GM19324 (cell line): ENCODE measurements around the gene HMGCS2.

Source experiments
- ATAC-seq: cut with Tn5 transposase; IDR thresholded peaks from one replicate; pipeline ENCODE4 v1.9.1; 2021; ENCODE audit warnings: mild to moderate bottlenecking, moderate library complexity; ENCODE audit not compliant: unreplicated experiment, low FRiP score

Gene HMGCS2

DNA sequence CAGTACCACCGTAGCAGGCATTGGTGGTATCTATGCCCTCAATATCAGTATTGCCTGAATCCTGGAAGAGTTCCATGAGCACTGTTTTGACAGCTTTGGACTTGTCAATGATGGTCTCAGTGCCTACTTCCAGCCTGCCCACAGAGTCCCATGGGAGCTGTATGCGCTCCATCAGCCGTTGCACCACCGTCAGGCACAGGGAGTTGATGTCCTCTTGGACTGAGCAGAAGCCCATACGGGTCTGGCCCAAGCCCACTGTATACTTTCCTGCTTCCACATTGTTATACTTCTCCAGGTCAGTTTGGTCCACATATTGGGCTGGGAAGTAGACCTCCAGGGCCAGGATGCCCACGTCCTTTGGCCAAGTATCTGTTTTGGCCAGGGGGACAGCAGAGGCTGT lies 4.5 kb downstream of the HMGCS2 start:
- ATAC-seq, result no peak

DNA sequence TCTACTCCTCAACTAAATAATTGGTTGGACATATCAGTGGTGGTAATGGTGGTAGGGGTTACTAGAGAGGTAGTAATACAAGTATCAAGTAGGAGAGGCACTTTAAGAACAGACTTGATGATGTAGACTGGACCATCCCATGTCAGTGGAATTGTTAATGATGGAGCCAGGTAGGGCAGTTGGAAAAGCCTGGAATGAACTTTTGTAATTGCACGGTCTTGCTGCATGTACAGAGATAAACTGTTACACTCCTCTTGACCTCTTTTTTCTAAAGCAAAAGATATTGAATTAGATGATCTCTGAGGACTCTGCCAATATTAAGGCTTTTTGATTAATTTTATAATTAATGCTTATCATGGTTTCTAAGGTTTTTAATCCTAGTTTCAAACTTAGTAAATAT lies 5.8 kb downstream of the HMGCS2 start:
- no peak for ATAC-seq

GRCh38 chr1:119762409-119762808 lies 6.3 kb downstream of the HMGCS2 start:
- ATAC-seq, result no peak

DNA sequence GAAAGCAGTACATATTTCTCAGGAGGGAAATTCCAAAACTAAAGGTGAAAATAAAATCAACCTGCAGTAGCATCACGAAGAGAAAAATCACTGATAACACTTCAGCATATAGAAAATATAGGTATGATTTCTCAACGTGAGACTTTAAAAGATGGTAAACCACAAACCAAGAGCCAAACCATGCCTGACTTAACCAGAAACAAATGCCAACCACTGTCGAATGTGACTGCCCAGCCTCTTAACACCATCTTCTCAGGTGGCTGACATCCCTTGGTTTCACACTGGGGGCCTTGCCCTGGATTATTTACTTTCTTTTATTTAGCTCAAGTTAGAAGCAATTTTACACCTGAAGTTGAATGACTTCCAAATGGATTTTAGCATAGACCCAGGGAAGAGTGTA lies 10.1 kb downstream of the HMGCS2 start:
- ATAC-seq, result no peak

- ATAC-seq, result no peak
Measured at GRCh38 chr1:119752592-119752991, 16.1 kb downstream of the HMGCS2 start.

DNA sequence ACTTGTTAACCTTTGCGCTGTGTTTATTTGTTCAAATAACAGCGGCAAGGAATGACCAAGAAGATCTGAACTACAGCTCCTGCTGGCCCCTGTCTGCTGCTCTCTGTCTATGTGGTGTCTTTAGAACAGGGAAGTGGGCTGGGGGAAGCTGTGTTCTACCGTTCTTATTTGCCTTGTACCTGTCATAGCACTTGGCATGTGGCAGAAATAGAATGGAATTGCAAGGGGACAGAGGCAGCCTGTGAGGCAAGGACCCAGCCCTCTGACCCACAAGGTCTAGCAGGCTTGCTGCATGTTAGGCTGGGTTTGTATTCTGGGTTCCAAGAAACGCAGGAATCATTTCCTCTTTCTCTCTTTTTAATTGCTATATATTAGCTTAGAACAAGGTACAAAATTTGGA lies 20.7 kb downstream of the HMGCS2 start:
- ATAC-seq, result no peak

DNA sequence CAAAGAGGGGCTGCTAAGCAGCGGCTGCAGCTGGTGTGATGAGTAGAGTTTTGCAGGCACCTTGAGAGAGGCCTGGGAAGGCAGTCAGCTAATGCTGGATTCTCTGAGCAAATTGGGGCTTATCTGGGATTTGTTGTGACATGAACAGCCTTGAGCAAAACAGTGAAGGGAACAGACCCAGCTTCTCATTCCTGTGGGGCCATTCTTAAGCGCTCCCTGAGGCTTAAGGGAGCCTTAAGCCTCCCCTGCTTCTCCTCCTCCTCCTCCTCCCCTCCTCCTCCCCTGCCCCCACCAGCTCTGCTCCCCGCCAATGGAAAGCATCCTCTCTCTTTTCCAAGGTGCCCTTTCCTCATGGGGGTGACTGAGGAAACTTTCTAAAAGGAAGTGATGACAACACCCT lies 21.3 kb downstream of the HMGCS2 start:
- no peak for ATAC-seq

- no peak for ATAC-seq
Measured at GRCh38 chr1:119745034-119745433, 23.7 kb downstream of the HMGCS2 start.

- ATAC-seq, result no peak
Measured at GRCh38 chr1:119744598-119744942, 24.1 kb downstream of the HMGCS2 start.

DNA sequence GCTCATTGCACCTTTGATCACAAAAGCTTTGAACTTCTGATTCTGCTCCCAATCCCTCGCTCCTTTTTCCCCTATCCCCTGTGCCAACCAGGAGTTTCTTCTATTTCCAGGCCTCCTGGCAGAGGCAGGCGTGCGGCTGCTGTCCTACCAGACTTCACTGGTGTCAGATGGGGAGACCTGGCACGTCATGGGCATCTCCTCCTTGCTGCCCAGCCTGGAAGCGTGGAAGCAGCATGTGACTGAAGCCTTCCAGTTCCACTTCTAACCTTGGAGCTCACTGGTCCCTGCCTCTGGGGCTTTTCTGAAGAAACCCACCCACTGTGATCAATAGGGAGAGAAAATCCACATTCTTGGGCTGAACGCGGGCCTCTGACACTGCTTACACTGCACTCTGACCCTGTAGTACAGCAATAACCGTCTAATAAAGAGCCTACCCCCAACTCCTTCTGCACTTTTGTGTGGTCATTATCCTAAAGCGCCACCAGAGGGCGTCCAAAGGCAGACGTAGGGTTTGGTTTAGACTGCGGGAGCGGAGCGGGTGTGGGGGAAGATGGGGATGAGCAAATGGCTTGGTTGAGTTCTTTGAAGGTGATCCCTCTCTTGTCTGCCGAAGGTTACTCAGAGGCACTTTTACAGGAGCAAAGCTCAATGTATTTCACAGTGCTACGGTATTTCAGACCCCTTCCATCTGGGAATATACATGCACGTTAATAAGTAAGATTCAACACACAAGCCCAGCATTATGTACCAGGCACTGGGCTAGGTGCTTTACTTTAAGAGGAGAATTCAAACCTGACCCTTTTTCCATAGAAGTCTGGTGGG lies 24.7 kb downstream of the HMGCS2 start:
- peak; percentile 44 for ATAC-seq

DNA sequence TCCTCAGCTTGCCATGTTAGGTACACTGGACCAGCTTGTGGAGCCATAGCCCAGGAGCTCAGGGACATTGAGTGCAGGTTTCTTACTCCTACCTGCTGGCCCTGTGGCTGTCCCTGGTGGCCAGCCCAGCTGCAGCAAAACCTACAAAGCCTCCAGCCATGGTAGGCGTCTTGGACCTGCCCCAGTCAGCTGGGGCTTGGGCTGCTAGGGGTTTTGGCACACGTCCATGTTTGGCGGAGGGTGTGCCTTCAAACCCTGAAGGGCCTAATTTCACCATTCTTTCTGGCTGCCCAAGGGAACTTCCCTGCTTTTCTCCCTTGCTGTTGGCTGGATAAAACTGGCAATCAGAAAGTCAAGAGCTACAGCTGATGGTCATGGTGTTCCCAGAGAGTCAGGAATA lies 25.4 kb downstream of the HMGCS2 start:
- no peak for ATAC-seq

GRCh38 chr1:119742677-119743076 lies 26.0 kb downstream of the HMGCS2 start:
- ATAC-seq, result no peak

DNA sequence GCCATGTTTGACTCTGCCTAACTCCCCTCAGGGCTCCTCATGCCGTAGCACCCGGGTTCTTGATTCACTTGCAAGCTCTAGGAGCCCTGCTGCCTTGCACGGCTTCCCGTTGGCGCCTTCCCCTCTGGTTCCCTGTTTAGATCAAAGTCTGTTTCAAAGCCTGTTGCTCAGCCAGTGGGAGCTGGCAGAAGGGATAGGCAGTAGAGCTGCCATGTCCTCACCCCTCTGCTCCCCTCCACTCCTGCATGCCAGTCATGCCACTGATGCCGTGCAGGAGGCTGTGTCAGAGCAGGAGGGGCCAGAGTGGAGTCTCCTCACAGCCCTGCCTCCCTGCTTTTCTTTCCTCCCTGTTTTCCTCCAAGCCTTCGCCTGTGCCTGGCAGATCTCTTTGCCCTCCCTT lies 26.5 kb downstream of the HMGCS2 start:
- ATAC-seq, result no peak

DNA sequence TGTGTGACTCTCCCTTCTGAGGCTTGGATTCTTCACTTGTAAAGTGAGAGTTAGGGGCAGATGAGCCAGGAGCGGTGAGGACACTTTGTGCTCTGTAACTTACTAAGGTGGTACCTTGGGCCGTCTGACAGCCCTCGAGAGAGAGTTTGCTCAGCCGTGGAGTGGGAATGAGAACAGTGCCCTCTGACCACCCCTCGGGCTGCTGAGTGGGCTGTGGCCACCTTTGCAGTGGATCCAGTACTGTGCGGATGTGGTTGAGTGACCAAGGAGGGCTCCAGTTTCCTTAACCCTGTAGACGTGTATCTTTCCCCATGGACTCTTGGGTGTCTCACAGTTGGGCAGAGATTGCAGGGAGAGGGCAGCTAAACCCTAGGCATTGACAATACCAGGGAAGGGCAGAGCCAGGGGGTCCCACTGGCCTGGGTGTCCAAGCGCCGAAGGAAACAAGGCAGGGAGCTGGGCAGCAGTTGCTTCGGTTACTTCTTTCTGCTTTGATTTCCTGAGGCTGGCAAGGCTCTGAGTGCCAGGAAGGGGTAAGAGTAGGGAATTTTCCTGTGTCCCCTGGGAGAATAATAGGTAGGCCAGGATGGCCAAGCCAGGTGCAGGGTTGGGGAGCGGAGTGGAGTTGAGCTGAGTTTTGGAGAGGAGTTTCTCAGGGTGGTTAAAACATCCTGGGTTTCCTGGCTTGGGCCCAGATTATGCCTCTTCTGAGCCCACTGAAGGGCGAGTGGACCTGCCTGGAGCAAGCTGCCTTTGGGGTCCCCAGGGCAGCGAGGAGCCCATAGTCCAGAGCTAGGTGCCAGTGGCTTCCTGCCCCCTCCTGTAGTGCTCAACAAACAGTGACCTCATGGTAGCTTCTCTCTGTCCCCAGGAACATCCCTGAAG lies 27.6 kb downstream of the HMGCS2 start:
- no peak for ATAC-seq

DNA sequence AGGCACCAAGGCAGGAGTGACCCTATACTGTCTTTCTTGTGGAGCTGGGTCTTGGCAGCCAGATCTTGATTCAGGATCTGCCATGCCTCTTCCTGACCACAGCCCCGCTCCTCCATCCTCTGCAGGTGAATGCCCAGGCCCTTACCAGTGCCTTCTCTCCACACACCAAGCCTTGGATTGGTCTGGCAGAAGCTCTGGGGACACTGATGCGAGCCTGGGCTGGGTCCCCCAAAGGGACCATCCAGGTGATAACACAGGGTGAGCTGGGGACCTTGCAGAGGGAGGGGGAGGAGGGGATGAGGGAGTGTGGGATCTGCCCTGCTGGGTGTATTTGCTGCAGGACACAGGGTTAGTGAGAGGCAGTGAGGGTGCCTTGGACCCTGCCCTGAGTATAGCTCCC lies 28.4 kb downstream of the HMGCS2 start:
- ATAC-seq, result no peak

GRCh38 chr1:119739150-119739549 lies 29.6 kb downstream of the HMGCS2 start:
- ATAC-seq, result no peak

DNA sequence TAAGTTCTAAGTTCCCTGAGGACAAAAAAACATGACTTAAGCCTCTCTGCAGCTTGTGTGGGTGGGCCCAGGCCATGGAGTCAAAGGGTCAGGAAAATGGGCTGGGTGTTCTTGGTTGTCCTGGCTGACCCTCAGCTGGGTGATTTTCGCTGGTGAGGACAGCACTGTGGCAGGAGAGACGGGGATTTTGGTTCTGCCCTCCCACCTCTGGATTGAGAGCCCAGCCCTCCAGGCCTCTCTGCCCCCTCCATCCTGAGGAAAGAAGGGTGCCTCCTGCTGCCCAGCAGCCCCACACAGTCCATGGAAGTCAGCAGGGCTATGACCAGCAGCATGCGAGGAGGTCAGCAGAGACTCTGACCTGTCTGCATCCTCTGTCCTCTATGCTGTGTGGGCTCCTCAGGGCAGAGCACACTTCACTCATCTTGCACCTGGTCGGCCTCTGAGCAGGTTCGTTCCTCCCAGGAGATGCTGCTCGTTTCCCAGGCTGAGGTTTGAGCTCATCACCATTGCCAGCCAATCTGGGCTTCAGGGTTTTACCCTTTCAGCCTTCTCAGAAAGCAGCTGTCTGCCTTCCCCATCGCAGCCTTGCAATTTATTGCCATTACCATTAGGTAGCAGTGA lies 30.5 kb downstream of the HMGCS2 start:
- ATAC-seq, result no peak

- no peak for ATAC-seq
Measured at GRCh38 chr1:119737040-119737682, 31.5 kb downstream of the HMGCS2 start.

DNA sequence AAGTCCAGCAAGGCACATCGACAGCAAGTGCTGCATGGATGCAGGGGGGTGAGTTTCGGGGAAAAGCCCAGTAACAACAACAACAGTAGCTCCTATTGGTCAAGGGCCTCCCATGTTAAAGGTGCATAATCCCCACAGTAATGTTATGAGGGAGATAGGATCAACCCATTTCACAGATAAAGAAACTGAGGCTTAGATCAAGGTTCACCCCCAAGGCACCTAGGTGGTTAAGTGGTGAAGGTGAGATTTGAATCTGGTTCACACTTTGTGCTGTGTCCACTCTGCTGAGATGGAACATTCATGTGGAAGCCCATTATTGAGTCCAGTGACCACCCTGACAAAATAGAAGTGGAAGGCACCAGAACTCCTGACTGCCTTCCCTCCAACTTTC lies 32.1 kb downstream of the HMGCS2 start:
- no peak for ATAC-seq

GRCh38 chr1:119735217-119735616 lies 33.5 kb downstream of the HMGCS2 start:
- no peak for ATAC-seq

DNA sequence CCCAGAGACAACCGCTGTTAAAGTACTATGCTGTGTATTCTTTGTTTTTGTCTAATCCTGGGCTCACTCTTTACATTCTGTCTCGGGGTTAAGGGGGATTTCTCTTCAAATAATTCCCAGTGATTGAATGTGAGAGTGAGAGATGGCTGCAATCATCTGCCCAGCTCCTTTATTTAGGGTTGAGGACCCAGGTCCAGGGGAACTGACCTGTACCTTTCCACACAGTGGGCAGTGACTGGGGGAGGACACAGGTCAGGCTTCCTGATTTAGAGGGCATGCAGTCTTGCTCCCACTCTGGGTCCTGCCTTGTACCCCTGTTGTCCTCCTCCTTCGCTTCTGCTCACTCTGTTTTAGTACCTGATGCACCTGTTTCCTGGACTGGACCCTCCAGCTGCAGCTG lies 35.0 kb downstream of the HMGCS2 start:
- no peak for ATAC-seq
